ENCODE results near the gene CUBN. TPM values are rescaled to one million over a fixed set of nuclear protein-coding genes. Genes with fewer than 3 reads are reported as not detected.

The CUBN gene
- total and polyA plus RNA-seq, 9 of the 15 experiments (the other 6 are each of a cell fraction or from before 2014, with no cell fraction given): 0.04 to 0.33 (median 0.09) TPM

GRCh38 chr10:16907687-16908086 is 221.9 kb downstream of the CUBN start (continued):
- TF ChIP-seq CHD7 (IDR thresholded peaks at IDR 0.05; ENCODE audit: low read depth, low read length): no peak
- TF ChIP-seq MAFK (IDR thresholded peaks at IDR 0.05; ENCODE audit: low read length): no peak
- no peak for TF ChIP-seq POU5F1 (IDR thresholded peaks at IDR 0.05; ENCODE audit: borderline replicate concordance, low read depth, low read length, partially characterized antibody)

Measured in K562 (cell line).